ENCODE data around the gene SPSB4.

SPSB4 gene

DNA sequence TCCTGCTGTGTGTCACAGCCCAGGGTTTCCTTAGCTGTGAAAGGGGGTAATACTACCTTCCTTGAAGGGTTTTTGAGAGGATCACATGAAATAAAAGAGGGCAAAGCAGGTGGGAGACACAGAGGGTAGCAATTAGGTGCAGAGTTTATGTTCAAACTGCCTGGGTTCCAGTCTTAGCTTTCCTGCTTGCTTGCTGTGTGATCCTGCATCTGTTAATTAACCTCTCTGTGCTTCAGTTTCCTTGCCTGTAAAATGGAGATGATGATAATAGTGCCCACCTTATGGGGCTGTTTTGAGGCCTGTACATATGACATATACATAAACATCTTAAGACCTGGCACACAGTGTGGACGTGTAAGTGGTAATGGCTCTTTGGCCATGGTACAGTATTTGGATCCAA lies 35.0 kb downstream of the SPSB4 start:
- in situ Hi-C loops (cut with MboI; ENCODE audit: low pct_unique_long_range_greater_than_20kb, low sequenced_read_pairs, unreplicated experiment), result no loop called here
- TF ChIP-seq, protein P1, sequence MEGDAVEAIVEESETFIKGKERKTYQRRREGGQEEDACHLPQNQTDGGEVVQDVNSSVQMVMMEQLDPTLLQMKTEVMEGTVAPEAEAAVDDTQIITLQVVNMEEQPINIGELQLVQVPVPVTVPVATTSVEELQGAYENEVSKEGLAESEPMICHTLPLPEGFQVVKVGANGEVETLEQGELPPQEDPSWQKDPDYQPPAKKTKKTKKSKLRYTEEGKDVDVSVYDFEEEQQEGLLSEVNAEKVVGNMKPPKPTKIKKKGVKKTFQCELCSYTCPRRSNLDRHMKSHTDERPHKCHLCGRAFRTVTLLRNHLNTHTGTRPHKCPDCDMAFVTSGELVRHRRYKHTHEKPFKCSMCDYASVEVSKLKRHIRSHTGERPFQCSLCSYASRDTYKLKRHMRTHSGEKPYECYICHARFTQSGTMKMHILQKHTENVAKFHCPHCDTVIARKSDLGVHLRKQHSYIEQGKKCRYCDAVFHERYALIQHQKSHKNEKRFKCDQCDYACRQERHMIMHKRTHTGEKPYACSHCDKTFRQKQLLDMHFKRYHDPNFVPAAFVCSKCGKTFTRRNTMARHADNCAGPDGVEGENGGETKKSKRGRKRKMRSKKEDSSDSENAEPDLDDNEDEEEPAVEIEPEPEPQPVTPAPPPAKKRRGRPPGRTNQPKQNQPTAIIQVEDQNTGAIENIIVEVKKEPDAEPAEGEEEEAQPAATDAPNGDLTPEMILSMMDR (IDR thresholded peaks at IDR 0.05; ENCODE audit: extremely low read depth, insufficient read depth, missing control alignments), result no peak
- no peak for DNase-seq (ENCODE audit: low spot score)

DNA sequence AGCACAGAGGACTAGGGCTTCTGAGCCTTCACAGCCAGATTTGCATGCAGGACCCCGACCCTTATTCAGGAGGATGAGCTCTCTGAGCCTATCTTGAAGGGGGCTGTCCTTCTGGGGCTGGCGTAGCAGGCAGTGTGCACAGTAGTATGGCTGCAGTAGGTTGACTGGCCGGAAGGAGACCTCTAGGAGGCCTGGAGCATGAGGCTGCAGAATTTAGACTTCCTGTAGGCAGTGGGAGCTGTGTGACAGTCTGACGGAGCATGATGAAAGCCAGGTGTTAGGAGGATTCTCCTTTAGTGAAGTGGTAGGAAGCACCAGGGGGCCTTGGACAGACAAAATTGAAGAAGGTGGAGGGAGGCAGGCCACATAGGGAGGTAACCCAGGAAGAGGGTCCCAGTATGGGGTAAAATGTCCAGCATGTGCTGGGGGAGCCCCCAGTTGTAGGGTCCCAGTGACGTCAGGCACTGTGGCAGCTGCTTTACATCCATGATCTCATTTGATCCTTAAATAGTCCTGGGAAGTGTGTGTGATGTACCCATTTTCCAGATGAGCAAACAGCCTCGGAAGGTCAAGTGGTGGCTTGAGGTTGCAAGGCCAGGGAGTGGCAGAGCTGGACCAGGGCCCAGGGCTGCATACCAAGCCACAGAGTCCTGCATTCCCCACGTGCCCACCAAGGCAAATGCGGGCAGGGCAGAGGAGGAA lies 36.1 kb downstream of the SPSB4 start:
- no peak for DNase-seq (ENCODE audit: low spot score)
- in situ Hi-C loops (cut with MboI; ENCODE audit: low pct_unique_long_range_greater_than_20kb, low sequenced_read_pairs, unreplicated experiment), result no loop called here
- TF ChIP-seq, protein P1 (IDR thresholded peaks at IDR 0.05; ENCODE audit: extremely low read depth, insufficient read depth, missing control alignments), result no peak

DNA sequence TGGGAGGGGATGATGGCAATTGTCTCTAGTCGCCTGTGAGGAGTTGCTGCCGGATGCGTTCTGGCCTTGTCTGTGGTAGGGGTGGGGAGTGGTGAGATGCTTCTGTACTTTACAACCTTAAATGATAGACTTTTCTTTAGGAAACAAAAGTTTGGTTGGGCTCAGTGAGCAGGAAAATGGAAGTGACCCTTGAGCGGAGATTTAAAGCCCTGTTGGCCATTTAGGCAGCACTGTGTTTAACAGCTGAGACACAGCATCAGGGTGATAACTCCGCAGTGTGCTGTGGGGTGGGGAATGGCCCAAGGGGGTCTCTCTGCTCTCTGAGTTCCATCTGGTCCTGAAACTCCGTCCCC lies 36.6 kb downstream of the SPSB4 start:
- no peak for DNase-seq (ENCODE audit: low spot score)
- TF ChIP-seq, protein P1 (IDR thresholded peaks at IDR 0.05; ENCODE audit: extremely low read depth, insufficient read depth, missing control alignments), result no peak
- in situ Hi-C loops (cut with MboI; ENCODE audit: low pct_unique_long_range_greater_than_20kb, low sequenced_read_pairs, unreplicated experiment), result no loop called here

- in situ Hi-C loops (cut with MboI; ENCODE audit: low pct_unique_long_range_greater_than_20kb, low sequenced_read_pairs, unreplicated experiment), result no loop called here
- DNase-seq (ENCODE audit: low spot score), result no peak
- TF ChIP-seq, protein P1 (IDR thresholded peaks at IDR 0.05; ENCODE audit: extremely low read depth, insufficient read depth, missing control alignments), result no peak
Observed at GRCh38 chr3:141089339-141090152, 38.4 kb downstream of the SPSB4 start.

DNA sequence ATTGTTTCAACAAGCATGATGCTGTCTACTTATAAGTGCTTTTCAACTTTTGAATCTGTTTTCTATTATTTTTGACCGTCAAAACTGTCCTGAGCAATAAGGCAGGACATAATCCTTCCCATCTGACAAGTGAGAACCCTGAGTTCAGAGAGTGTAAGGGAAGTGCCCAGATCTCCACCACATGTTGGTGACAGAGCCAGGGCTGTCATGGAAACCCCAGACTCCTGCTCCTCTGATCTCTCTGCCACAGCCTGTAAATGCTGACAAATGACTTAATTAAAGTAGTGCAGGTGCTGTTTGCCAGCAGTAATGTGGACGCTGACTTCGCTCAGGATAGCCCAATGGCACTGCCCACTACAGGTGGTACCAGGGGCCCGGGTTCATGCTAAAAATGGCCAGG lies 40.3 kb downstream of the SPSB4 start:
- no peak for DNase-seq (ENCODE audit: low spot score)
- in situ Hi-C loops (cut with MboI; ENCODE audit: low pct_unique_long_range_greater_than_20kb, low sequenced_read_pairs, unreplicated experiment), result no loop called here
- TF ChIP-seq, protein P1 (IDR thresholded peaks at IDR 0.05; ENCODE audit: extremely low read depth, insufficient read depth, missing control alignments), result no peak

DNA sequence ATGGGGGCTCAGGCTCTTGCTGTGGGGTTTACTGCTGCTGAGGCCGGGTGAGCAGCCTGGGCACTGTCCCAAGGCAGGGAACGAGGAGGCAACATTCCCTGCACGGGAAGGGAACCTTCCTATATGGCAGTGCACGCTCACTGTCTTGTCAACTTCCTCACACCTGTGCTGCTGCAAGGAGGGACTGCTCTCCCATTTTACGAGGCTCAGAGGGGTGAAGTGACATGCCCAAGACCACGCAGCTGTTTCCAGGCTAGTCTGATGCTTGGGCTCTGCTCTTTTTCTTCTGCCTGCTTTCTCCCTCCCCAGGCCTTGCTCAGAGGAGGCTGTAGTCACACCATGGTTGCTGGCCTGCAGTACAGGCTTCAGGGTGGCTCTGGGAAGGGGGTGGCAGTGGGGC lies 41.5 kb downstream of the SPSB4 start:
- TF ChIP-seq, protein P1 (IDR thresholded peaks at IDR 0.05; ENCODE audit: extremely low read depth, insufficient read depth, missing control alignments), result no peak
- no peak for DNase-seq (ENCODE audit: low spot score)
- in situ Hi-C loops (cut with MboI; ENCODE audit: low pct_unique_long_range_greater_than_20kb, low sequenced_read_pairs, unreplicated experiment), result no loop called here
